IMR-90 (cell line): ENCODE data around the gene ZNF219. TPM values are rescaled to one million over a fixed set of nuclear protein-coding genes. Genes with fewer than 3 reads are reported as not detected.

ENCODE experiments used
- ATAC-seq: fragments of 200-7000 bp; cut with Tn5 transposase; 2 replicates; pipeline ENCODE4 v1.9.1; 2020; ENCODE audit warnings: low read depth, mild to moderate bottlenecking, moderate library complexity
- BruUV-seq: library from RNA; stranded (reverse); fragments of 400-500 nt; replicated peaks from 2 replicates; lab custom pipeline; 2021; lab: Mats Ljungman, UMichigan
- CTCF ChIA-PET: fragments of 300-600 bp; formaldehyde crosslinking; extraction: SDS; loops from one replicate; lab custom pipeline; 2021; ENCODE audit warnings: antibody characterized with exemption; lab: Yijun Ruan, JAX
- POLR2A ChIA-PET: fragments of 300-600 bp; sonication (Branson Sonifier 250); formaldehyde crosslinking; loops from one replicate; lab custom pipeline; 2022; ENCODE audit warnings: antibody characterized with exemption; ENCODE audit not compliant: unreplicated experiment; lab: Charles Lee
- DNase-seq: peaks from one replicate; pipeline ENCODE4 v3.0.0; 2013
- H2AFZ ChIP-seq: replicated peaks from 2 replicates; pipeline ENCODE3; 2013; ENCODE audit warnings: low read length, mild to moderate bottlenecking; ENCODE audit not compliant: poor library complexity
- H2AK5ac ChIP-seq: 2 replicates; pipeline ENCODE4 v1.6.1; 2013; ENCODE audit warnings: low read depth, low read length, inconsistent platforms
- H2AK9ac ChIP-seq: replicated peaks from 2 replicates; pipeline ENCODE3; 2013; ENCODE audit warnings: mild to moderate bottlenecking, low read depth, low read length, moderate library complexity; ENCODE audit not compliant: poor library complexity
- H2BK120ac ChIP-seq: 2 replicates; pipeline ENCODE4 v1.6.1; 2013; ENCODE audit warnings: low read depth, low read length, inconsistent platforms
- H2BK15ac ChIP-seq: 3 replicates; pipeline ENCODE4 v1.6.1; 2013; ENCODE audit warnings: low read depth, low read length, inconsistent platforms
- H2BK20ac ChIP-seq: 2 replicates; pipeline ENCODE4 v1.6.1; 2013; ENCODE audit warnings: low read depth, mild to moderate bottlenecking, inconsistent platforms, low read length, moderate library complexity
- H2BK5ac ChIP-seq: 2 replicates; pipeline ENCODE4 v1.6.1; 2013; ENCODE audit warnings: mild to moderate bottlenecking, low read depth, low read length, inconsistent platforms; ENCODE audit not compliant: poor library complexity, severe bottlenecking
- H3K14ac ChIP-seq: replicated peaks from 2 replicates; pipeline ENCODE4 v1.6.1; 2013; ENCODE audit warnings: low read depth, low read length, inconsistent platforms
- H3K18ac ChIP-seq: 2 replicates; pipeline ENCODE4 v1.6.1; 2013; ENCODE audit warnings: low read depth, low read length, control low read depth
- H3K23ac ChIP-seq: 2 replicates; pipeline ENCODE4 v1.6.1; 2013; ENCODE audit warnings: low read depth, low read length, inconsistent platforms
- H3K27ac ChIP-seq: 2 replicates; pipeline ENCODE4 v1.5.1; 2013; ENCODE audit warnings: mild to moderate bottlenecking, control low read depth, low read length; ENCODE audit not compliant: insufficient read depth
- H3K27me3 ChIP-seq: 2 replicates; pipeline ENCODE4 v1.6.1; 2013; ENCODE audit warnings: low read length; ENCODE audit not compliant: control insufficient read depth, insufficient read depth
- H3K36me3 ChIP-seq: 2 replicates; pipeline ENCODE4 v1.6.1; 2013; ENCODE audit warnings: low read length, mixed read lengths; ENCODE audit not compliant: control insufficient read depth, insufficient read depth
- H3K4ac ChIP-seq: 2 replicates; pipeline ENCODE4 v1.6.1; 2013; ENCODE audit warnings: low read depth, low read length, inconsistent platforms
- H3K4me1 ChIP-seq: 2 replicates; pipeline ENCODE4 v1.6.1; 2013; ENCODE audit warnings: low read length, mixed read lengths; ENCODE audit not compliant: control insufficient read depth, insufficient read depth
- H3K4me2 ChIP-seq: 2 replicates; pipeline ENCODE4 v1.6.1; 2013; ENCODE audit warnings: low read depth, mild to moderate bottlenecking, control low read depth, low read length, moderate library complexity
- H3K4me3 ChIP-seq: 2 replicates; pipeline ENCODE4 v1.5.1; 2013; ENCODE audit warnings: low read depth, mild to moderate bottlenecking, control low read depth, low read length, moderate library complexity; ENCODE audit not compliant: insufficient read depth
- H3K56ac ChIP-seq: 2 replicates; pipeline ENCODE4 v1.6.1; 2013; ENCODE audit warnings: low read length, inconsistent platforms; ENCODE audit not compliant: insufficient read depth; ENCODE audit errors: extremely low read depth
- H3K79me1 ChIP-seq, 2 experiments: 2 replicates each; pipeline ENCODE4 v1.6.1; 2013; ENCODE audit warnings: low read length in 2 of 2, inconsistent platforms in 1 of 2, low read depth in 1 of 2
- H3K9ac ChIP-seq: 2 replicates; pipeline ENCODE4 v1.6.1; 2013; ENCODE audit warnings: low read depth, low read length, control low read depth
- H3K9me1 ChIP-seq: 2 replicates; pipeline ENCODE4 v1.6.1; 2013; ENCODE audit warnings: low read length, inconsistent platforms; ENCODE audit not compliant: insufficient read depth
- H3K9me3 ChIP-seq: 2 replicates; pipeline ENCODE4 v1.6.1; 2013; ENCODE audit warnings: low read length; ENCODE audit not compliant: control insufficient read depth, insufficient read depth
- H4K20me1 ChIP-seq: 2 replicates; pipeline ENCODE4 v1.6.1; 2013; ENCODE audit warnings: low read length, inconsistent platforms; ENCODE audit not compliant: insufficient read depth
- H4K5ac ChIP-seq: 2 replicates; pipeline ENCODE4 v1.6.1; 2013; ENCODE audit warnings: mild to moderate bottlenecking, low read depth, low read length, control low read depth
- H4K8ac ChIP-seq, 2 experiments: 2 replicates each; pipeline ENCODE4 v1.6.1; 2013; ENCODE audit warnings: low read depth in 2 of 2, low read length in 2 of 2, control low read depth in 1 of 2, inconsistent platforms in 1 of 2
- H4K91ac ChIP-seq: 2 replicates; pipeline ENCODE4 v1.6.1; 2013; ENCODE audit warnings: low read depth, low read length, inconsistent platforms; ENCODE audit not compliant: insufficient read depth
- BHLHE40 ChIP-seq: fragments of 150-350 bp; IDR thresholded peaks from 2 replicates; pipeline ENCODE4 v1.6.1; 2016; ENCODE audit warnings: mild to moderate bottlenecking, low read depth, low read length
- CEBPB ChIP-seq: IDR thresholded peaks from 2 replicates; pipeline ENCODE4 v1.6.1; 2012; ENCODE audit warnings: low read depth, low read length, improper control_type of control experiment
- CTCF ChIP-seq: conservative IDR thresholded peaks from 2 replicates; pipeline ENCODE4 v1.5.1; 2012; ENCODE audit warnings: mild to moderate bottlenecking, low read depth, low read length, improper control_type of control experiment
- FOS ChIP-seq: fragments of 150-350 bp; IDR thresholded peaks from 2 replicates; pipeline ENCODE4 v1.6.1; 2016; ENCODE audit warnings: low read depth, low read length
- MAFK ChIP-seq: IDR thresholded peaks from 2 replicates; pipeline ENCODE4 v1.6.1; 2012; ENCODE audit warnings: low read depth, low read length, improper control_type of control experiment
- POLR2A ChIP-seq: IDR thresholded peaks from 2 replicates; pipeline ENCODE4 v1.6.1; 2012; ENCODE audit warnings: mild to moderate bottlenecking, low read depth, low read length
- RAD21 ChIP-seq: IDR thresholded peaks from 2 replicates; pipeline ENCODE4 v1.6.1; 2012; ENCODE audit warnings: low read length, improper control_type of control experiment
- RFX5 ChIP-seq: IDR thresholded peaks from 2 replicates; pipeline ENCODE4 v1.8.0; 2012; ENCODE audit warnings: low read depth, mild to moderate bottlenecking, low read length, moderate library complexity
- SMC3 ChIP-seq: fragments of 150-350 bp; IDR thresholded peaks from 2 replicates; pipeline ENCODE4 v1.6.1; 2016; ENCODE audit warnings: low read depth, mild to moderate bottlenecking, antibody characterized with exemption, low read length, moderate library complexity
- WGBS, 2 experiments: methylation state at CpG; one replicate each; pipeline versions ENCODE4 v1.1.5 to v1.1.7; 2013; ENCODE audit warnings: missing lambda C conversion rate in 2 of 2; ENCODE audit not compliant: insufficient read length in 1 of 2; ENCODE audit errors: extremely low coverage in 2 of 2; 5-methylcytosine and 5-hydroxymethylcytosine counted together
- dilution Hi-C: fragments of 300-500 bp; cut with HindIII; formaldehyde crosslinking; loops from one replicate; pipeline ENCODE4 v1.14.3; 2018; ENCODE audit warnings: low sequenced_read_pairs; ENCODE audit not compliant: unreplicated experiment
- in situ Hi-C: fragments of 300-500 bp; cut with MboI; formaldehyde crosslinking; loops from 3 replicates; pipeline ENCODE4 v1.14.3; 2019; ENCODE audit warnings: low sequenced_read_pairs, inconsistent platforms, mixed read lengths
- intact Hi-C: fragments of 100-400 bp; cut with micrococcal nuclease; formaldehyde crosslinking; loops from 2 replicates; pipeline ENCODE4 v1.10.0; 2022
- polyA plus RNA-seq, 3 experiments: library from polyadenylated mRNA; depleted of rRNA; stranded (reverse); fragments of >200 nt; gene quantifications; 2 replicates each; pipeline ENCODE4 v1.2.3, GENCODE V29; 2012; ENCODE audit warnings: low replicate concordance in 1 of 3
- total RNA-seq: library from RNA; depleted of rRNA; stranded (reverse); fragments of >200 nt; gene quantifications from 2 replicates; pipeline ENCODE4 v1.2.3, GENCODE V29; 2012

The ZNF219 gene
- total and polyA plus RNA-seq, 2 of the 4 experiments (the other 2 are of a cell fraction) = 0.90 to 3.8 TPM

DNA sequence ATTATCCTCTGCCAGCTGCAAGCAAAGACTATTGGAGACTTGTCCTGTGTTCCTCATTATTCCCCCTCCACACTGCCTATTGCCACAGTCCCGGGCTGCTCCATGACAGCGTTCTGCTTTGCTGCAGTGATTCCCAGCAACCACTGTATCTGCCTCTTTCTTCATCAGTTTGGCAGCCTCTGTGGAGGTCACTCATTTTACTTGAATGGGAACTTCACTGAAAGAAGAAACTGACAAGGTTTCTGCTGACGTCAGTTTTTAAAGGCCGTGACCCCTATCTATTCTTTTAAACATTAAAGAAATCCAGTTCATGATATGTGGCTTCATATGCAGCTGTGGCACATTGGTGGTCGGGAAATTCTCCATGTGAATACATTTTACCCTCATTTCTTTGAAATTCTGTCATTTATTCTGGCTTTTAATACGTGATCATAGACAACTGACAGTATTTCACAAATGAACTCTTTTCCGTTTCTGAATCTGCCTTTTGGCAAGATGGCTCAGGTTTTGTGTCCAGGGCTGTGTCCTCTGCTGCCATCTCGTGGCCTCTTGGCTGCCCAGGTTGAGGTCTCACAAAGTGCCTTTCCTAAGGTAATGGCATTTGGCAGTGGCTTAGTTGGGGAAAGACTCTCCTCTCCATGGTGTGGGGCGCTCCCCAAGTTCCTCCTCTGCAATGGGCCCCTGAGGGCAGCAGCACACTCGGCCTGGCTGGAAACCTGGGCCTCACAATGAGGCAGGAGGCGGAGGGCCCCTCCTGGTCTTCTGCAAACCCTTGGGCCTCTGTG is 8.2 kb upstream of the ZNF219 start:
- DNase-seq (peak; percentile 68), ATAC-seq (peak; percentile 16; the same call in 1 of the 2 replicates)
- Histone ChIP-seq H2AK9ac (no peak overlapping the region), H4K20me1 (no peaks in the 10 kb centered on the region), H2BK120ac (no peak overlapping the region), H2BK5ac (no peak overlapping the region), H3K4me1 (peaks cover 4% of the 10 kb centered on the region), H4K5ac (no peak overlapping the region; the same call in 1 of the 2 replicates), H3K56ac (no peak overlapping the region), H3K9me3 (no peaks in the 10 kb centered on the region), H3K36me3 (no peaks in the 10 kb centered on the region), H3K9ac (0 out of 2 replicates have a peak overlapping the region, but pooled peaks have one; percentile 2), H3K23ac (no peak overlapping the region), H2BK15ac (no peak overlapping the region), H3K79me1 (no peaks in the 10 kb centered on the region), H3K14ac (no peak overlapping the region), H3K4me2 (peak overlapping the region; percentile 14; the same call in 1 of the 2 replicates), H4K91ac (no peak overlapping the region), H3K9me1 (no peaks in the 10 kb centered on the region; the same call in 1 of the 2 replicates), H3K4me3 (no peak overlapping the region), H4K8ac (peak overlapping the region; percentile 7 to 52; a peak in 2 of 4 replicates), H3K18ac (no peak overlapping the region), H2AK5ac (no peak overlapping the region), H3K27me3 (no peaks in the 10 kb centered on the region), H2AFZ (peak overlapping the region; percentile 73), H3K27ac (peak overlapping the region; percentile 8; the same call in 1 of the 2 replicates), H3K4ac (peak overlapping the region; percentile 29), H2BK20ac (no peak overlapping the region)
- POLR2A ChIA-PET = no interaction called here
- CTCF ChIA-PET = interaction anchor here (0.6 to 4.2 kb wide), 5 partner anchors 14 to 99 kb away, joined by 3 to 44 read pairs (median 4); no protein-coding TSS in a partner anchor
- TF ChIP-seq RFX5 = no peak
- peak; percentile 68 for TF ChIP-seq SMC3
- TF ChIP-seq BHLHE40 = no peak
- TF ChIP-seq CTCF = peak; percentile 88
- TF ChIP-seq CEBPB = no peak
- TF ChIP-seq MAFK = peak; percentile 89
- peak; percentile 74 for TF ChIP-seq RAD21
- TF ChIP-seq POLR2A = no peak
- no peak for TF ChIP-seq FOS
- dilution Hi-C loops = no loop called here
- in situ Hi-C loops = no loop called here
- 17% methylated on average over 3 of the region's 11 CpGs; no CpG with 5 or more reads in 1 of the 2 experiments for WGBS, 2 experiments
- intact Hi-C loops = loop anchor here (5.0 kb wide), 1 partner anchor 409 kb away; no protein-coding TSS in a partner anchor
- BruUV-seq = no TSS peak
